ENCODE results near the gene RND1. TPM values are rescaled to one million over a fixed set of nuclear protein-coding genes. Genes with fewer than 3 reads are reported as not detected.

Gene RND1
- total and polyA plus RNA-seq, 2 of the 13 experiments (the other 11 are each of a cell fraction or from before 2014, with no cell fraction given): 1.8 to 1.9 TPM

- TF ChIP-seq BHLHE40 (IDR thresholded peaks at IDR 0.05; ENCODE audit: low read length): no peak
- TF ChIP-seq UBTF (CRISPR knock-in tag; IDR thresholded peaks at IDR 0.05): peak; percentile 53; the same call in 1 of the 2 replicates
- 0 out of 2 replicates have a peak, but pooled peaks have one; percentile 10 for TF ChIP-seq BCL6 (CRISPR knock-in tag; IDR thresholded peaks at IDR 0.05)
- TF ChIP-seq ZXDC (CRISPR knock-in tag; IDR thresholded peaks at IDR 0.05): no peak
- no peak for TF ChIP-seq MLLT10 (CRISPR knock-in tag; IDR thresholded peaks at IDR 0.05)
- no peak for TF ChIP-seq PREB (CRISPR knock-in tag; IDR thresholded peaks at IDR 0.05)
- TF ChIP-seq CBX5 (CRISPR knock-in tag; IDR thresholded peaks at IDR 0.05; ENCODE audit: borderline replicate concordance): no peak; the same call in 1 of the 2 replicates
- no peak for TF ChIP-seq ZNF605 (CRISPR knock-in tag; IDR thresholded peaks at IDR 0.05)
- no peak; the same call in 1 of the 2 replicates for TF ChIP-seq HES4 (CRISPR knock-in tag; IDR thresholded peaks at IDR 0.05; ENCODE audit: borderline replicate concordance)
- peak; percentile 73 for TF ChIP-seq ZFX (CRISPR knock-in tag; IDR thresholded peaks at IDR 0.05; ENCODE audit: low read depth)
- no peak for TF ChIP-seq MLXIP (CRISPR knock-in tag; IDR thresholded peaks at IDR 0.05; ENCODE audit: borderline replicate concordance)
- TF ChIP-seq HNF4G (IDR thresholded peaks at IDR 0.05; ENCODE audit: borderline replicate concordance, low read depth, low read length): no peak; the same call in 1 of the 2 replicates
- 0 out of 2 replicates have a peak, but pooled peaks have one; percentile 26 for TF ChIP-seq HNF4G (CRISPR knock-in tag; IDR thresholded peaks at IDR 0.05; ENCODE audit: borderline replicate concordance, low read depth)
- TF ChIP-seq TBP (CRISPR knock-in tag; IDR thresholded peaks at IDR 0.05): no peak
- no peak for TF ChIP-seq ZNF878 (CRISPR knock-in tag; IDR thresholded peaks at IDR 0.05)
- TF ChIP-seq ZSCAN30 (CRISPR knock-in tag; IDR thresholded peaks at IDR 0.05): no peak
- TF ChIP-seq ATF3 (CRISPR knock-in tag; IDR thresholded peaks at IDR 0.05): no peak
- peak; percentile 59 for TF ChIP-seq PHF21A (CRISPR knock-in tag; IDR thresholded peaks at IDR 0.05)
- TF ChIP-seq CEBPG (CRISPR knock-in tag; IDR thresholded peaks at IDR 0.05): 0 out of 2 replicates have a peak, but pooled peaks have one; percentile 27
Measured at GRCh38 chr12:48865281-48866051, at the start of gene RND1 (continued).

All from HepG2 (cell line).